Upper lobe of left lung (tissue), 6 donors: ENCODE results near the gene CYTH3. TPM values are rescaled to one million over a fixed set of nuclear protein-coding genes. Genes with fewer than 3 reads are reported as not detected.

Experiments used
- ATAC-seq, 2 donors: fragments of 200-7000 bp; cut with Tn5 transposase; one replicate each; pipeline ENCODE4 v1.9.1; 2022; ENCODE audit warnings: mild to moderate bottlenecking in 2 of 2, moderate library complexity in 2 of 2; ENCODE audit not compliant: low FRiP score in 2 of 2
- DNase-seq, 2 donors: peaks; one replicate each; pipeline ENCODE4 v3.0.0-alpha.2; 2019 to 2020
- H3K27ac ChIP-seq, 4 donors: fragments of 200-600 bp; sonication (generic); one replicate each; pipeline ENCODE4 v1.5.1; 2016 to 2019
- H3K27me3 ChIP-seq, 4 donors: fragments of 200-600 bp; sonication (generic); one replicate each; pipeline ENCODE4 v1.5.1; 2017 to 2019
- H3K36me3 ChIP-seq, 4 donors: fragments of 200-600 bp; sonication (generic); one replicate each; pipeline ENCODE4 v1.5.1; 2016 to 2019
- H3K4me1 ChIP-seq, 4 donors: fragments of 200-600 bp; sonication (generic); one replicate each; pipeline ENCODE4 v1.5.1; 2018 to 2019
- H3K4me3 ChIP-seq, 4 donors: fragments of 200-600 bp; sonication (generic); one replicate each; pipeline ENCODE4 v1.5.1; 2017 to 2019; ENCODE audit warnings: mild to moderate bottlenecking in 2 of 4, moderate library complexity in 1 of 4
- H3K9me3 ChIP-seq, 4 donors: fragments of 200-600 bp; sonication (generic); one replicate each; pipeline ENCODE4 v1.5.1; 2018 to 2019
- EP300 ChIP-seq, 4 donors: sonication (generic); formaldehyde crosslinking; IDR thresholded peaks; one replicate each; pipeline ENCODE4 v1.5.1; 2017; ENCODE audit warnings: antibody characterized with exemption in 4 of 4, control low read depth in 2 of 4
- POLR2A ChIP-seq, 4 donors: fragments of 450-650 bp; IDR thresholded peaks; one replicate each; pipeline ENCODE4 v1.5.1; 2016 to 2017; ENCODE audit warnings: antibody characterized with exemption in 4 of 4, mild to moderate bottlenecking in 2 of 4
- POLR2AphosphoS5 ChIP-seq, 2 donors: sonication (generic); formaldehyde crosslinking; IDR thresholded peaks; one replicate each; pipeline ENCODE4 v1.5.1; 2017; ENCODE audit warnings: antibody characterized with exemption in 2 of 2
- WGBS, 2 donors: methylation state at CpG; one replicate each; pipeline ENCODE4 v1.1.5; 2017 to 2018; 5-methylcytosine and 5-hydroxymethylcytosine counted together
- total RNA-seq, 6 donors: library from RNA; depleted of rRNA in 4 of 6; stranded (reverse); fragments of >200 nt in 4 of 6; gene quantifications; one replicate each; pipeline versions ENCODE4 v1.1.0 to v1.2.1, GENCODE V29; 2016 to 2021
- TF ChIP-seq, protein P1 (sequence below), 6 experiments: fragments of 450-650 bp in 4 of 6; fragments of 200-600 bp in 2 of 6; sonication (generic) in 2 of 6; IDR thresholded peaks; one replicate each; pipeline ENCODE4 v1.5.1; 2016 to 2019; ENCODE audit warnings: antibody characterized with exemption in 6 of 6
- donor health status: DM: no; HTN: no; CAD: no; lungs with moderate emphysema.
- donor health status: DM: no; HTN: yes; CAD: no; lungs with severe emphysema.

The CYTH3 gene
- total RNA-seq, 6 donors from 2014 or later: 24.2 to 76.5 (median 32.9) TPM

DNA sequence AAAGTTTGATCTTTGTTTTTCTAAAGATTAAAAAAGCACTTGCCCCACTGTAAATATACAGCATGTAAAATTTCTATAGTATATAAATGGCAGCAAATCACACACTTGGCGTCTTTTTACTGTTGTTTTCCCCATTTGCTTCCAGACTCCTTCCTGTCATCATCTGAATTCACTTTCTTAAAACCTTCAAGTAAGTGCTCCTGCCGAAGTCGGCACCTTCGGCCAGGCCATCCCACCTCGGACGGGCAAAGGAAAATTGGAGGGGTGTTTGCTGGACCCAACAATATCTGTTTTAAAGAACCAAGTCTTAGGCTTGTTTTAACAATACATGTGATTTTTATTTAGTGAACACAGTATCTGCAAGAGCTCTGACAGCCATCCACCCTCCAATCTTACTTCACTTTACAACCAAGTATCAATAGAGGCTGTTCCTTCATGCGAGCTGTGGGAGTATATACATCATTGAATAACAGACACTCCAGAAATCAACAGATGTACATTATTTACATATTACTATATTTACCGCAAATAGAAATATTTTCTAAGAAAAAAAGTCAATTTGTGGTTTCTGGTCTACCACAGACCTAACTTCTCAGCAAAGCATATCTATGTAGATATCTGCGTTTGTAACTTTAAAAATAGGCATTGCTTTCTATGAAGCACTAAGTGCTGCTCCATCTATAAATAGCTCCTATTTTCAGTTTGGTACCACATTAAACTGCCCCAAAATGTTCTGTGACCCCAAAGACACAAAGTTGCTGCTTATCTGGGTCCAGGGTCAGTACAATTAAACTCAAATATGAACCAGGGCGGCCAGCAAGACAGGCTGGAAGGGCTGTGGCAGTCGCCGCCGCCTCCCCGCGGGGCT lies 110.7 kb downstream of the CYTH3 start:
- ATAC-seq (no peak), DNase-seq (no peak)
- H3K27ac ChIP-seq: peak overlapping the region in 2 of 4 donors; percentile 11 to 18
- H3K36me3 ChIP-seq: peaks cover 6 to 81% (median 41%) of the 10 kb centered on the region in 4 donors
- H3K9me3 ChIP-seq: no peaks in the 10 kb centered on the region
- peaks cover 0 to 10% (median 0%) of the 10 kb centered on the region in 4 donors for H3K4me1 ChIP-seq
- H3K4me3 ChIP-seq: no peak overlapping the region
- TF ChIP-seq, protein P1, sequence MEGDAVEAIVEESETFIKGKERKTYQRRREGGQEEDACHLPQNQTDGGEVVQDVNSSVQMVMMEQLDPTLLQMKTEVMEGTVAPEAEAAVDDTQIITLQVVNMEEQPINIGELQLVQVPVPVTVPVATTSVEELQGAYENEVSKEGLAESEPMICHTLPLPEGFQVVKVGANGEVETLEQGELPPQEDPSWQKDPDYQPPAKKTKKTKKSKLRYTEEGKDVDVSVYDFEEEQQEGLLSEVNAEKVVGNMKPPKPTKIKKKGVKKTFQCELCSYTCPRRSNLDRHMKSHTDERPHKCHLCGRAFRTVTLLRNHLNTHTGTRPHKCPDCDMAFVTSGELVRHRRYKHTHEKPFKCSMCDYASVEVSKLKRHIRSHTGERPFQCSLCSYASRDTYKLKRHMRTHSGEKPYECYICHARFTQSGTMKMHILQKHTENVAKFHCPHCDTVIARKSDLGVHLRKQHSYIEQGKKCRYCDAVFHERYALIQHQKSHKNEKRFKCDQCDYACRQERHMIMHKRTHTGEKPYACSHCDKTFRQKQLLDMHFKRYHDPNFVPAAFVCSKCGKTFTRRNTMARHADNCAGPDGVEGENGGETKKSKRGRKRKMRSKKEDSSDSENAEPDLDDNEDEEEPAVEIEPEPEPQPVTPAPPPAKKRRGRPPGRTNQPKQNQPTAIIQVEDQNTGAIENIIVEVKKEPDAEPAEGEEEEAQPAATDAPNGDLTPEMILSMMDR (IDR thresholded peaks at IDR 0.05): no peak
- TF ChIP-seq POLR2A (IDR thresholded peaks at IDR 0.05): no peak
- TF ChIP-seq EP300 (IDR thresholded peaks at IDR 0.05): no peak
- TF ChIP-seq POLR2AphosphoS5 (IDR thresholded peaks at IDR 0.05): no peak
- 87 to 88% methylated on average over 15 of the region's 15 CpGs for WGBS, 2 donors
- H3K27me3 ChIP-seq: no peaks in the 10 kb centered on the region

DNA sequence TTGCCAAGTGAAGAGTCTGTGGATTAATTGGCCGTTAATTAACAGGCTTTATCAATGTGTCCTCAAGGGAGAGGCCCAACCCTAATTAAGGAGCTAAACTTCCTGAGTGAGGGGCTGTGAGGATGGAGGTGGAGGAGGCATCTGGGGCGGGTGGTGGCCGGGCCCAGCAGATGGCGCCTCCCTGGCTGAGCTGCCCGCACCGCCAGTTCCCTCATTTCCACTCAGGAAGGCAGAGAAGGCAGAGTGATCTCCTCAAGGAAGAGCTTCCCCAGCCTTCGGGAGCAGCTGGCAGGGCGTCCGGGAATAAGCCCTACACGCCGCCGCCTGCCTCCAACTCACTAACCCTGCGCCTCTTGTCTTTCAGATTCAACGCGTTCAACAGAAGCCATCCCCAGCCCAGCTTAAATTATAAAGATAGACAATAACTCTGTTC lies 112.2 kb downstream of the CYTH3 start:
- DNase-seq: peak; percentile 33 to 89
- peaks cover 6 to 92% (median 48%) of the 10 kb centered on the region in 4 donors for H3K36me3 ChIP-seq

DNA sequence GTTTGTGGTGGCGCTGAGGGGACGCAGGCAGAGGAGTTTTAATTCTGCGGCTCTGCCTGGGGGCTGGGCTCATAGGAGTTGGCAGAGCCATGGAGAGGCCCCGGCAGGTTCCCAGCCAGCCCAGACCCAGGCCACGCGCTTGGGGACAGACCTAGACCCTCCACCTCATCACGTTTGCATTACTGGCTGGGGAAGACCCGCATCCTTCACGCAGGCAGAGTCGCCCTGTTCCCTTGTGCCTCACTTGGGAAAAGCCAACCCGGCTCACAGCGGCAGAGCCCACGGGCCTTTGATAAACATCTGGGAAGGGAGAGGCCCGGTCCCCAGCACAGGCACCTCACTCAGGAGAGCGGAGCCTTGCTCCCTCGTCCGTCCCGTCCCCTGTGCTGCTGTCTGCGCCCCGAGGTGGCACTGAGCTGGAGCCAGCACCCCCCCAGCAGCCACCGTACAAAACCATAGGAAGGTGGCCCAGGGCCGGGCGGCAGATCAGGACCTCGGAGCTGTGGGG lies 112.8 kb downstream of the CYTH3 start:
- Histone ChIP-seq H3K9me3 (no peaks in the 10 kb centered on the region), H3K4me1 (peaks cover 0 to 10% (median 0%) of the 10 kb centered on the region in 4 donors), H3K27me3 (no peaks in the 10 kb centered on the region), H3K4me3 (no peak overlapping the region), H3K27ac (peak overlapping the region in 3 of 4 donors; percentile 43 to 62 (median 48)), H3K36me3 (peaks cover 6 to 92% (median 47%) of the 10 kb centered on the region in 4 donors)
- 89 to 91% methylated on average over 16 to 24 of the region's 24 CpGs for WGBS, 2 donors
- peak in 1 of 2 donors; percentile 49 for DNase-seq
- no peak for TF ChIP-seq EP300 (IDR thresholded peaks at IDR 0.05)
- no peak for TF ChIP-seq POLR2A (IDR thresholded peaks at IDR 0.05)
- no peak for TF ChIP-seq POLR2AphosphoS5 (IDR thresholded peaks at IDR 0.05)
- TF ChIP-seq, protein P1 (IDR thresholded peaks at IDR 0.05): no peak
- peak in 1 of 2 donors; percentile 1 for ATAC-seq

More for the DNA sequence above, 112.2 kb downstream of the CYTH3 start:
- ATAC-seq: peak; percentile 55 to 87
- peak overlapping the region in 3 of 4 donors; percentile 43 to 62 (median 48) for H3K27ac ChIP-seq
- WGBS, 2 donors: 53 to 65% methylated on average over 10 to 15 of the region's 15 CpGs
- TF ChIP-seq, protein P1 (IDR thresholded peaks at IDR 0.05): peak; percentile 48 to 72 (median 60)
- no peak for TF ChIP-seq POLR2A (IDR thresholded peaks at IDR 0.05)
- TF ChIP-seq POLR2AphosphoS5 (IDR thresholded peaks at IDR 0.05): peak in 1 of 2 donors; percentile 22
- H3K9me3 ChIP-seq: no peaks in the 10 kb centered on the region
- peaks cover 0 to 10% (median 0%) of the 10 kb centered on the region in 4 donors for H3K4me1 ChIP-seq
- no peaks in the 10 kb centered on the region for H3K27me3 ChIP-seq
- no peak overlapping the region for H3K4me3 ChIP-seq

DNA sequence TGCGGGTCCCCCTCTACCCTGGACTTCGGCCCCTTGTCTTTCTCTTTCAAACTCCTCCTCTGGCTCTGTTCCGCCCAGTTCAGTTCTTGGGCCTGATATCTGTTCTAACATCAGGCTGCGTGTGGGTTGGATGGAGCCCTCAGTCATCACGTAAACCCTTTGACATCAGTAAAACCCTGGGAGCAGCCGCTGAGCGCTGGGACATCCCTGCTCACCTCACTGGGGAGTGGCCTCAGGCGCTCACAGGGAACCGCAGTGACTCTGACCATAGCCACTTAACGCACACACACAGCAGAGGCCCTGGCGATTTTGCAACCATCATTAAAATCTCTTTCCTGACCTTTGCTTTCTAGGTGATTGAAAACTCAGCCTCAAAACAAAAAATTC lies 113.3 kb downstream of the CYTH3 start:
- H3K27me3 ChIP-seq: no peaks in the 10 kb centered on the region
- WGBS, 2 donors: 93% methylated on average over 11 of the region's 11 CpGs
- no peaks in the 10 kb centered on the region for H3K9me3 ChIP-seq
- no peak overlapping the region for H3K4me3 ChIP-seq
- ATAC-seq (no peak), DNase-seq (no peak)
- peaks cover 0 to 10% (median 0%) of the 10 kb centered on the region in 4 donors for H3K4me1 ChIP-seq
- peak overlapping the region in 1 of 4 donors; percentile 62 for H3K27ac ChIP-seq
- TF ChIP-seq EP300 (IDR thresholded peaks at IDR 0.05) (no peak), POLR2A (IDR thresholded peaks at IDR 0.05) (no peak), POLR2AphosphoS5 (IDR thresholded peaks at IDR 0.05) (no peak)
- TF ChIP-seq, protein P1 (IDR thresholded peaks at IDR 0.05): no peak
- H3K36me3 ChIP-seq: peaks cover 7 to 92% (median 48%) of the 10 kb centered on the region in 4 donors
